GM12874 (cell line): ENCODE measurements around the gene PTPRD.

ENCODE experiments used
- CTCF ChIP-seq: IDR thresholded peaks from 2 replicates; pipeline ENCODE4 v1.5.1; 2011; ENCODE audit warnings: low read depth, mild to moderate bottlenecking, control low read depth, low read length, moderate library complexity; ENCODE audit not compliant: insufficient read depth

Gene PTPRD

GRCh38 chr9:8430945-8431344 is 2181.9 kb downstream of the PTPRD start:
- no peak for TF ChIP-seq CTCF

- no peak for TF ChIP-seq CTCF
These were observed 2183.0 kb downstream of the PTPRD start for GRCh38 chr9:8429768-8430167.

- no peak for TF ChIP-seq CTCF
These were observed 2183.6 kb downstream of the PTPRD start for GRCh38 chr9:8429157-8429556.

GRCh38 chr9:8428389-8428788 is 2184.4 kb downstream of the PTPRD start:
- no peak for TF ChIP-seq CTCF

- no peak for TF ChIP-seq CTCF
These were observed 2187.9 kb downstream of the PTPRD start for GRCh38 chr9:8424786-8425410.

- TF ChIP-seq CTCF, result no peak
These were observed 2192.4 kb downstream of the PTPRD start for GRCh38 chr9:8420416-8420815.

- TF ChIP-seq CTCF, result no peak
These were observed 2193.1 kb downstream of the PTPRD start for GRCh38 chr9:8419596-8420275.
